Suprapubic skin (tissue), 4 donors: ENCODE data around the gene MEF2C. TPM values are rescaled to one million over a fixed set of nuclear protein-coding genes. Genes with fewer than 3 reads are reported as not detected.

Source experiments
- DNase-seq, 2 donors: peaks; one replicate each; pipeline ENCODE4 v3.0.0-alpha.2; 2019; ENCODE audit warnings: low spot score in 2 of 2
- H3K27ac ChIP-seq: fragments of 200-600 bp; sonication (generic); one replicate; pipeline ENCODE4 v1.5.1; 2019
- H3K27me3 ChIP-seq: fragments of 200-600 bp; sonication (generic); one replicate; pipeline ENCODE4 v1.5.1; 2019
- H3K36me3 ChIP-seq: fragments of 200-600 bp; sonication (generic); one replicate; pipeline ENCODE4 v1.5.1; 2019
- H3K4me1 ChIP-seq: fragments of 200-600 bp; sonication (generic); one replicate; pipeline ENCODE4 v1.5.1; 2019
- H3K4me3 ChIP-seq: fragments of 200-600 bp; sonication (generic); one replicate; pipeline ENCODE4 v1.5.1; 2019; ENCODE audit warnings: mild to moderate bottlenecking
- H3K9me3 ChIP-seq: fragments of 200-600 bp; sonication (generic); one replicate; pipeline ENCODE4 v1.5.1; 2019
- EP300 ChIP-seq: sonication (generic); formaldehyde crosslinking; IDR thresholded peaks from one replicate; pipeline ENCODE4 v1.6.1; 2017; ENCODE audit warnings: antibody characterized with exemption
- POLR2A ChIP-seq, 2 donors: fragments of 450-650 bp; IDR thresholded peaks; one replicate each; pipeline ENCODE4 v1.6.1; 2017; ENCODE audit warnings: antibody characterized with exemption in 2 of 2, mild to moderate bottlenecking in 2 of 2, moderate library complexity in 2 of 2
- POLR2AphosphoS5 ChIP-seq, 3 donors: sonication (generic); formaldehyde crosslinking; IDR thresholded peaks; one replicate each; pipeline ENCODE4 v1.6.1; 2017; ENCODE audit warnings: antibody characterized with exemption in 3 of 3
- WGBS: methylation state at CpG from one replicate; pipeline ENCODE4 v1.1.5; 2018; 5-methylcytosine and 5-hydroxymethylcytosine counted together
- total RNA-seq, 4 donors: library from RNA; depleted of rRNA; stranded (reverse); fragments of >200 nt; gene quantifications; one replicate each; pipeline ENCODE4 v1.1.0, GENCODE V29; 2016
- TF ChIP-seq, protein P1 (sequence below), 2 donors: fragments of 200-600 bp in 1 of 2; fragments of 450-650 bp in 1 of 2; sonication (generic) in 1 of 2; IDR thresholded peaks; one replicate each; pipeline ENCODE4 v1.5.1; 2016 to 2019; ENCODE audit warnings: antibody characterized with exemption in 2 of 2, mild to moderate bottlenecking in 1 of 2, moderate library complexity in 1 of 2

The MEF2C gene
- total RNA-seq, 4 donors from 2014 or later, result 5.9 to 15.9 (median 10.1) TPM

GRCh38 chr5:88756953-88757352, 126.0 kb downstream of the MEF2C start:
- Histone ChIP-seq H3K27me3 (no peaks in the 10 kb centered on the region), H3K27ac (no peak overlapping the region), H3K4me1 (no peaks in the 10 kb centered on the region), H3K36me3 (no peaks in the 10 kb centered on the region), H3K9me3 (no peaks in the 10 kb centered on the region), H3K4me3 (no peak overlapping the region)
- no peak for DNase-seq
- TF ChIP-seq EP300 (no peak), POLR2A (IDR thresholded peaks at IDR 0.05) (no peak), POLR2AphosphoS5 (IDR thresholded peaks at IDR 0.05) (no peak)
- TF ChIP-seq, protein P1, sequence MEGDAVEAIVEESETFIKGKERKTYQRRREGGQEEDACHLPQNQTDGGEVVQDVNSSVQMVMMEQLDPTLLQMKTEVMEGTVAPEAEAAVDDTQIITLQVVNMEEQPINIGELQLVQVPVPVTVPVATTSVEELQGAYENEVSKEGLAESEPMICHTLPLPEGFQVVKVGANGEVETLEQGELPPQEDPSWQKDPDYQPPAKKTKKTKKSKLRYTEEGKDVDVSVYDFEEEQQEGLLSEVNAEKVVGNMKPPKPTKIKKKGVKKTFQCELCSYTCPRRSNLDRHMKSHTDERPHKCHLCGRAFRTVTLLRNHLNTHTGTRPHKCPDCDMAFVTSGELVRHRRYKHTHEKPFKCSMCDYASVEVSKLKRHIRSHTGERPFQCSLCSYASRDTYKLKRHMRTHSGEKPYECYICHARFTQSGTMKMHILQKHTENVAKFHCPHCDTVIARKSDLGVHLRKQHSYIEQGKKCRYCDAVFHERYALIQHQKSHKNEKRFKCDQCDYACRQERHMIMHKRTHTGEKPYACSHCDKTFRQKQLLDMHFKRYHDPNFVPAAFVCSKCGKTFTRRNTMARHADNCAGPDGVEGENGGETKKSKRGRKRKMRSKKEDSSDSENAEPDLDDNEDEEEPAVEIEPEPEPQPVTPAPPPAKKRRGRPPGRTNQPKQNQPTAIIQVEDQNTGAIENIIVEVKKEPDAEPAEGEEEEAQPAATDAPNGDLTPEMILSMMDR (IDR thresholded peaks at IDR 0.05), result no peak
- WGBS, result 73% methylated on average over 3 of the region's 3 CpGs

- Histone ChIP-seq H3K36me3 (peaks cover 4% of the 10 kb centered on the region), H3K27ac (no peak overlapping the region), H3K9me3 (no peaks in the 10 kb centered on the region), H3K27me3 (no peaks in the 10 kb centered on the region), H3K4me1 (no peaks in the 10 kb centered on the region), H3K4me3 (no peak overlapping the region)
- no peak for TF ChIP-seq EP300
- TF ChIP-seq, protein P1 (IDR thresholded peaks at IDR 0.05), result no peak
- no peak for TF ChIP-seq POLR2AphosphoS5 (IDR thresholded peaks at IDR 0.05)
- no peak for TF ChIP-seq POLR2A (IDR thresholded peaks at IDR 0.05)
- DNase-seq, result no peak
Observed at GRCh38 chr5:88748666-88749065, 134.3 kb downstream of the MEF2C start.

GRCh38 chr5:88746438-88746882, 136.5 kb downstream of the MEF2C start:
- no peak for DNase-seq
- Histone ChIP-seq H3K27ac (no peak overlapping the region), H3K27me3 (no peaks in the 10 kb centered on the region), H3K9me3 (no peaks in the 10 kb centered on the region), H3K4me1 (no peaks in the 10 kb centered on the region), H3K4me3 (no peak overlapping the region), H3K36me3 (peaks cover 4% of the 10 kb centered on the region)
- TF ChIP-seq, protein P1 (IDR thresholded peaks at IDR 0.05), result no peak
- TF ChIP-seq POLR2A (IDR thresholded peaks at IDR 0.05), result no peak
- TF ChIP-seq POLR2AphosphoS5 (IDR thresholded peaks at IDR 0.05), result no peak
- no peak for TF ChIP-seq EP300
- 85% methylated on average over 3 of the region's 3 CpGs for WGBS

DNA sequence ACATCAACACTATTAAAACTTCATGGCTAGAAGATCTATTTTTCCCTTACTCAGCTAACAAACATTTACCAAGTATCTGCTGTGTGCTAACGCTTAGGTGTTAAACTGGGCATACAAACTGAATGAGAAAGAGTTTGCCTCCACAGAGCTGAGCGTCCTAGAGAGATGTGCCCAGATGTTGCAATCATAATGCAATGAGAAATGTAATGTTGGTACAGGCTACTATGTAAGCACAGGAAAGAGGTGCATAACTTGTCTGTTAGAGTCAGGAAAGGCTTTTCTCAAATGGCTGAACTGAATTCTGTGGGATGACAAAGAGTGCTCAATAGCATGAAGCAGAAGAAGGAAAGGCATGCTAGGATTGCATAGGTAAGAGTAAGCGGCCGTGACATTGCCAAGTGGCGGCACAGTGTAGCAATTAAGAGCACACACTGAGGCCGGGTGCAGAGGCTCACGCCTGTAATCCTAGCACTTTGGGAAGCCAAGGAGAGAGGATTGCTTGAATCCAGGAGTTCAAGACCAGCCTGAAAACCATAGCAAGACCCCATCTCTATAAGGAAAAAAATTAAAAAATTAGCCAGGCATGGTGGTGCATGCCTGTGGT, 137.8 kb downstream of the MEF2C start:
- 94% methylated on average over 7 of the region's 7 CpGs for WGBS
- H3K9me3 ChIP-seq, result no peaks in the 10 kb centered on the region
- H3K27ac ChIP-seq, result no peak overlapping the region
- DNase-seq, result no peak
- H3K4me1 ChIP-seq, result no peaks in the 10 kb centered on the region
- no peaks in the 10 kb centered on the region for H3K27me3 ChIP-seq
- TF ChIP-seq, protein P1 (IDR thresholded peaks at IDR 0.05), result no peak
- no peak for TF ChIP-seq POLR2AphosphoS5 (IDR thresholded peaks at IDR 0.05)
- no peak for TF ChIP-seq POLR2A (IDR thresholded peaks at IDR 0.05)
- TF ChIP-seq EP300, result no peak
- no peak overlapping the region for H3K4me3 ChIP-seq
- no peaks in the 10 kb centered on the region for H3K36me3 ChIP-seq

DNA sequence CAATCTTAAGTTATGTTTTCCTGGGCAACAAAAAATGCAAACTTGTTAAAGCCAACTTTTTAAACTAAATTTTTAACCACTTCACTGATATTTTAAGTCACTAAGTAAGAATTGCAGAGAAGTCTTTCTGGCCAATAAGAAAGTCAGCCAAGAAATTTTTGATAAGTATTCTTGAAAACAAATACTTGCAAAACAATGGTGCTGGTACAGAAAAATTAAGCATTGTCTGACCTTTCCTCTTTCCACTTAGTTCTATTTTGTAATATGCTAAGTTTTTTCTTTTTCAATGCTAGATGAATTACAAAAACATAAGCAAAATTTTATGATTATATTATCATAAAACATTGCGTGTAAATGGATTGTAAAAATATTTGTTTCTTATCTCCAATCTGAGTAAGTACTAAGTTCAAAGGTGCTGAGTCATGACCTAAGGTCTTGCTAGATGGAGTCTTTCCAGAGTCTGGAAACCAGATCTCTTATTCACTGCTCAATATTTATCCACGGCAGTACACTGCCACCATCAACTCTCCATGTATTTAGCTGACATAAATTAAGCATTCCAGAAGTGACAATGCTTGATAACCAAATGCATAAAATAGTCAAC, 139.7 kb downstream of the MEF2C start:
- 40% methylated on average over 2 of the region's 2 CpGs for WGBS
- Histone ChIP-seq H3K27ac (no peak overlapping the region), H3K36me3 (no peaks in the 10 kb centered on the region), H3K9me3 (no peaks in the 10 kb centered on the region), H3K4me1 (no peaks in the 10 kb centered on the region), H3K4me3 (no peak overlapping the region), H3K27me3 (no peaks in the 10 kb centered on the region)
- TF ChIP-seq EP300 (no peak), POLR2AphosphoS5 (IDR thresholded peaks at IDR 0.05) (no peak), POLR2A (IDR thresholded peaks at IDR 0.05) (no peak)
- TF ChIP-seq, protein P1 (IDR thresholded peaks at IDR 0.05), result no peak
- DNase-seq, result no peak
